MM.1S (cell line): ENCODE data around the gene CCDC188.

Experiments used
- DNase-seq: peaks from one replicate; pipeline ENCODE4 v3.0.0-alpha.2; 2015
- H2AFZ ChIP-seq: fragments of 300-600 bp; sonication (generic); 2 replicates; pipeline ENCODE4 v1.6.0; 2016; ENCODE audit warnings: antibody characterized with exemption, low read length
- H3F3A ChIP-seq: fragments of 300-600 bp; sonication (generic); 2 replicates; pipeline ENCODE4 v1.6.1; 2016; ENCODE audit warnings: mild to moderate bottlenecking, antibody characterized with exemption, low read length, moderate library complexity, mixed read lengths; ENCODE audit not compliant: insufficient read depth
- H3K27ac ChIP-seq: fragments of 300-600 bp; sonication (generic); 2 replicates; pipeline ENCODE4 v1.5.1; 2016; ENCODE audit warnings: mild to moderate bottlenecking, low read length
- H3K27me3 ChIP-seq: fragments of 300-600 bp; sonication (generic); replicated peaks from 2 replicates; pipeline ENCODE4 v1.6.0; 2016; ENCODE audit warnings: low read length; ENCODE audit not compliant: insufficient read depth
- H3K36me3 ChIP-seq: fragments of 300-600 bp; sonication (generic); replicated peaks from 2 replicates; pipeline ENCODE4 v1.6.1; 2016; ENCODE audit warnings: mild to moderate bottlenecking, low read length, mixed read lengths; ENCODE audit not compliant: insufficient read depth
- H3K4me1 ChIP-seq: fragments of 300-600 bp; sonication (generic); 2 replicates; pipeline ENCODE4 v1.6.1; 2016; ENCODE audit warnings: low read length, mixed read lengths
- H3K4me2 ChIP-seq: fragments of 300-600 bp; sonication (generic); 2 replicates; pipeline ENCODE4 v1.6.0; 2016; ENCODE audit warnings: low read depth, low read length
- H3K4me3 ChIP-seq: fragments of 300-600 bp; sonication (generic); 2 replicates; pipeline ENCODE4 v1.5.1; 2016; ENCODE audit warnings: low read length, mixed read lengths
- H3K79me2 ChIP-seq: fragments of 300-600 bp; sonication (generic); 2 replicates; pipeline ENCODE4 v1.6.1; 2016; ENCODE audit warnings: mixed run types, low read length, mixed read lengths
- H3K9ac ChIP-seq: fragments of 300-600 bp; sonication (generic); 2 replicates; pipeline ENCODE4 v1.6.1; 2016; ENCODE audit warnings: low read length, mixed read lengths
- H3K9me2 ChIP-seq: fragments of 300-600 bp; sonication (generic); replicated peaks from 2 replicates; pipeline ENCODE4 v1.6.1; 2016; ENCODE audit warnings: mild to moderate bottlenecking, low read length, mixed read lengths; ENCODE audit not compliant: insufficient read depth
- H3K9me3 ChIP-seq: fragments of 300-600 bp; sonication (generic); replicated peaks from 2 replicates; pipeline ENCODE4 v1.6.1; 2016; ENCODE audit warnings: mild to moderate bottlenecking, low read length, mixed read lengths; ENCODE audit not compliant: insufficient read depth
- H4K20me1 ChIP-seq: fragments of 300-600 bp; sonication (generic); 2 replicates; pipeline ENCODE4 v1.6.1; 2016; ENCODE audit warnings: mild to moderate bottlenecking, low read length, moderate library complexity, mixed read lengths; ENCODE audit not compliant: insufficient read depth
- EZH2 ChIP-seq: fragments of 300-600 bp; sonication (generic); optimal IDR thresholded peaks from 2 replicates; pipeline ENCODE3; 2017; ENCODE audit warnings: low read depth, mild to moderate bottlenecking, antibody characterized with exemption, low read length, mixed read lengths
- EZH2phosphoT487 ChIP-seq: fragments of 300-600 bp; sonication (generic); IDR thresholded peaks from 2 replicates; pipeline ENCODE4 v1.6.1; 2018; ENCODE audit warnings: antibody characterized with exemption, low read length
- TF ChIP-seq, protein P1 (sequence below): fragments of 300-600 bp; sonication (generic); IDR thresholded peaks from 2 replicates; pipeline ENCODE4 v1.5.1; 2016; ENCODE audit warnings: antibody characterized with exemption, low read length, mixed read lengths

Gene CCDC188

DNA sequence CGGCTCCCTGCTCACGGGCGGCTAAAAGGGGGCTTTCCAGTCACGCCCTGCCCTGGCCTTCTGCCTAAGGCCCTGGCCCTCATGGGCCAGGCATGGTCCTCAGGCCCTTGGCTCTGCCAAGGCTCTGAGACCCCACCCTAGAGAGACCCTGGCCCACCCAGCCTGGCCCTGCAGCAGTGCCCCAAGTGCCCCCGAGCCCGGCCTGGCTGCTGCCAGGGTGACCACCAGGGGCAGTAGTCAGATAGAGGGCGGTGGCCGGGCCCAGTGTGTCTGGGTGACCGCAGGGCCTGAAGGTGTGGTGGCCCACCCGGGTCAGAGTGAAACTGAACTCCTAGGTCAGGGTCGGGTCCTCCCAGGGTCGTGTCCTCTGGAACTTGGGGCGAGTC lies 29.4 kb upstream of the CCDC188 start:
- Histone ChIP-seq H3K36me3 (no peaks in the 10 kb centered on the region), H3K4me2 (no peak overlapping the region), H3K4me3 (no peak overlapping the region), H3K9me2 (no peaks in the 10 kb centered on the region), H3K9me3 (no peaks in the 10 kb centered on the region), H3K27me3 (peaks cover 96% of the 10 kb centered on the region), H2AFZ (no peak overlapping the region), H3K27ac (no peak overlapping the region), H3K79me2 (no peaks in the 10 kb centered on the region), H3K9ac (no peak overlapping the region), H4K20me1 (no peaks in the 10 kb centered on the region), H3F3A (no peaks in the 10 kb centered on the region), H3K4me1 (no peaks in the 10 kb centered on the region)
- TF ChIP-seq, protein P1, sequence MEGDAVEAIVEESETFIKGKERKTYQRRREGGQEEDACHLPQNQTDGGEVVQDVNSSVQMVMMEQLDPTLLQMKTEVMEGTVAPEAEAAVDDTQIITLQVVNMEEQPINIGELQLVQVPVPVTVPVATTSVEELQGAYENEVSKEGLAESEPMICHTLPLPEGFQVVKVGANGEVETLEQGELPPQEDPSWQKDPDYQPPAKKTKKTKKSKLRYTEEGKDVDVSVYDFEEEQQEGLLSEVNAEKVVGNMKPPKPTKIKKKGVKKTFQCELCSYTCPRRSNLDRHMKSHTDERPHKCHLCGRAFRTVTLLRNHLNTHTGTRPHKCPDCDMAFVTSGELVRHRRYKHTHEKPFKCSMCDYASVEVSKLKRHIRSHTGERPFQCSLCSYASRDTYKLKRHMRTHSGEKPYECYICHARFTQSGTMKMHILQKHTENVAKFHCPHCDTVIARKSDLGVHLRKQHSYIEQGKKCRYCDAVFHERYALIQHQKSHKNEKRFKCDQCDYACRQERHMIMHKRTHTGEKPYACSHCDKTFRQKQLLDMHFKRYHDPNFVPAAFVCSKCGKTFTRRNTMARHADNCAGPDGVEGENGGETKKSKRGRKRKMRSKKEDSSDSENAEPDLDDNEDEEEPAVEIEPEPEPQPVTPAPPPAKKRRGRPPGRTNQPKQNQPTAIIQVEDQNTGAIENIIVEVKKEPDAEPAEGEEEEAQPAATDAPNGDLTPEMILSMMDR = peak; percentile 30
- TF ChIP-seq EZH2phosphoT487 = no peak
- DNase-seq = no peak

DNA sequence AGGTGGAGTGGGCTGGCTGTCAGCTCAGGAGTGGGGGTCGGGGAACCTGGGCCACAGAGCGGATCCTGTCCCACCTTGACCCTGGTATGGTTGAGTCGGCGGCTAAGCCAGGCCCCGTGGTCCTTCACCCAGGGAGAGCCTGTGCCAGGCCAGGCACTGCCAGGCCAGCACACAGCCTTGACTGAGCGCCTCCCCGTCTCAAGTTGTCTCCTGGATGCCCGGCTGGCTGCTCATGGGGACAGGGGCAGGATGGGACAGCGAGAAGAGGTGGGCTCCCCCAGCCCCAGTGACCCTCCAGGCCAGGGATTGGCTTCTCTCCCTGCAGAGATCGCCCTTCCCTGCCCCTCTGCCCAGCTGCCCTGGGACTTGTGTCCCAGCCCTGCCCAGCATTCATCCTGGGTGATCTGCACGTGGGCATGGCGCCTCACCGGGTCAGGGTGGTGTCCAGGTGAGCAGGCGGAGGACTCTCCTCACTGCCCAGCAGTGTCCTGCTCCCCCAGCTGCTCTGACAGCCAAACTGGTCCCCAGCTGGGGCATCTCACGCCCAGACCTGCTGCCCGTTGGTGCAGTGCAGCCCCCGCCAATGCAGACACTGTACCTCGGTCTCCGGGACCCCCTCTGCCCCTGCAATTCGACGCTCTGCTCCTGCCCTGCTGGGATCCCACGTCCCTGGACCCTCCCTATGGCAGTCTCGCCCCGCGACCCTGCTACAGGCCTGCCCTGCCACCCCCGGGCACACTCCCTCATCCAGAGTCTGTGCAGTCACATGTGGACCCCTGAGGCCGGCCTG lies 28.8 kb upstream of the CCDC188 start:
- H4K20me1 ChIP-seq = no peaks in the 10 kb centered on the region
- H3K27me3 ChIP-seq = peaks cover 96% of the 10 kb centered on the region
- no peak overlapping the region for H3K27ac ChIP-seq
- no peak overlapping the region for H3K4me2 ChIP-seq
- no peaks in the 10 kb centered on the region for H3K9me3 ChIP-seq
- H3K9me2 ChIP-seq = no peaks in the 10 kb centered on the region
- H3K79me2 ChIP-seq = no peaks in the 10 kb centered on the region
- TF ChIP-seq EZH2 (no peak), EZH2phosphoT487 (no peak)
- TF ChIP-seq, protein P1 = no peak
- DNase-seq = no peak
- H3K36me3 ChIP-seq = no peaks in the 10 kb centered on the region
- H3K4me1 ChIP-seq = no peaks in the 10 kb centered on the region
- H3K9ac ChIP-seq = no peak overlapping the region
- no peaks in the 10 kb centered on the region for H3F3A ChIP-seq
- no peak overlapping the region for H3K4me3 ChIP-seq
- no peak overlapping the region for H2AFZ ChIP-seq

DNA sequence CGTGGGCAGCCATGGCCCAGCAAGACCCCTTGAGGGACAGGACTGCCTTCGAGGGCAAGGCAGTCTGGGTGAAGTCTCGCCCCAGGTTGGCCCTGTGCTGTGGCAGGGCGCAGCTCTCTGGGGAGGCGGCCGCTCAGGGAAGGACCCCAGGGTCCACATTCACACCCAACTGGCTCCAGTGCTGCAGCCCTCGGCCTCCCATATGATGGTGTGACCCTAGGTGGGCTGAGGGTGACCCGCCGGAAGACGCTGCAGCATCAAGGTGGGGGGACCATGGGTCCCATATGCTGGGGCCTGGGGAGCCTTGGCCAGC lies 28.0 kb upstream of the CCDC188 start:
- H3K27me3 ChIP-seq = peaks cover 98% of the 10 kb centered on the region
- no peaks in the 10 kb centered on the region for H3F3A ChIP-seq
- no peak for DNase-seq
- no peaks in the 10 kb centered on the region for H4K20me1 ChIP-seq
- no peak overlapping the region for H3K4me2 ChIP-seq
- no peak overlapping the region for H3K9ac ChIP-seq
- no peak overlapping the region for H3K4me3 ChIP-seq
- TF ChIP-seq EZH2 = no peak
- TF ChIP-seq, protein P1 = no peak
- H2AFZ ChIP-seq = no peak overlapping the region
- H3K4me1 ChIP-seq = no peaks in the 10 kb centered on the region
- H3K9me2 ChIP-seq = no peaks in the 10 kb centered on the region
- H3K27ac ChIP-seq = no peak overlapping the region
- H3K79me2 ChIP-seq = no peaks in the 10 kb centered on the region
- no peaks in the 10 kb centered on the region for H3K9me3 ChIP-seq
- H3K36me3 ChIP-seq = no peaks in the 10 kb centered on the region
